ACC112 (cell line): ENCODE measurements around the gene NR3C1.
"Not testable (repeated sequence)": the region's sequence is repeated elsewhere in the genome, so short reads cannot be mapped to it uniquely, and the experiment has no call there.

ENCODE experiments used
- H2AFZ ChIP-seq: fragments of 200-600 bp; sonication (generic); one replicate; pipeline ENCODE4 v1.6.0; 2017; ENCODE audit warnings: antibody characterized with exemption, low read length; ENCODE audit not compliant: unreplicated experiment
- H3K27ac ChIP-seq: fragments of 200-600 bp; sonication (generic); 2 replicates; pipeline ENCODE4 v1.5.1; 2014; ENCODE audit warnings: low read depth, mild to moderate bottlenecking, antibody characterized with exemption, low read length, moderate library complexity
- H3K27me3 ChIP-seq: fragments of 200-600 bp; sonication (generic); 2 replicates; pipeline ENCODE4 v1.6.1; 2014; ENCODE audit warnings: mild to moderate bottlenecking, antibody characterized with exemption, low read length, moderate library complexity, mixed read lengths; ENCODE audit not compliant: insufficient read depth
- H3K36me3 ChIP-seq: fragments of 200-600 bp; sonication (generic); 2 replicates; pipeline ENCODE4 v1.6.1; 2016; ENCODE audit warnings: mild to moderate bottlenecking, antibody characterized with exemption, low read length, moderate library complexity, mixed read lengths; ENCODE audit not compliant: insufficient read depth
- H3K4me1 ChIP-seq: fragments of 200-600 bp; sonication (generic); one replicate; pipeline ENCODE4 v1.6.1; 2016; ENCODE audit warnings: low read length, mixed read lengths; ENCODE audit not compliant: insufficient read depth, unreplicated experiment, control insufficient read depth
- H3K4me3 ChIP-seq: fragments of 200-600 bp; sonication (generic); 2 replicates; pipeline ENCODE4 v1.5.1; 2014; ENCODE audit warnings: mild to moderate bottlenecking, low read depth, low read length
- H3K79me2 ChIP-seq: fragments of 200-600 bp; sonication (generic); one replicate; pipeline ENCODE4 v1.6.0; 2016; ENCODE audit warnings: low read length; ENCODE audit not compliant: control insufficient read depth, unreplicated experiment, insufficient read depth

Gene NR3C1

DNA sequence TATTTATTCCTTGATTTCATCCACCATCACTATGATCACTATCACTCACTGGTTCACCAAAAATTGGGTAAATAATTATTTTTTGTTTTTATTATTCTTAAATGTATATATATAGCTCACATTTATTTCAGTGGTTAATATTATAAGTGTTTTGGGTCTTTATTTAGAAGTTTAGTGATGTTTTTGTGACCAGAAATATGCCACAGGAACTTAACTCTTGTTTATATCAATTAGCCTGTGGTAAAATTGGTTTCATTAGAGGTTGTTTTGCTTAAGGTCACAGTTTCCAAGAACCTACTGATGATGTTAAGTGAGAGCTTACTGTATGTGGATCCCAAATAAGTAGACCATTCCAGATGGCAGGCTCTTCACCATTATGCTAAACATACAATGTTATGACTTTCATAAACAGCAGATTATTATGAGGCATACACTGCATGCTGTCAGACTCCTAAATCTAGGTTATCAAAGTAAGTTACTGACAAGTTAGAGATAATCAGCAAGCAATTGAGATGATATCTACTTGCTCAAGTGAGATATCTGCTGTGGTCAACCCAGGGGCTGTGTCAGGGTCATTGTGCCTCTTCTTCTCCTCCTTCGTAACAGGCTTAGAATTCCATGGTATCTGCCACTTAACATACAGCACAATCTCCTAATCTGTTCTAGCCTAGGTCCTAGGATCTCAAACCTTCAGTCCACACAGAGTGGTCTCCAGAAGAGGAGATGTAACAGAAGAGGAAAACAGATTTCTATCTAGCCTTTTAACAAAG, 57.6 kb downstream of the NR3C1 start:
- peaks cover 83% of the 10 kb centered on the region for H3K79me2 ChIP-seq
- peaks cover 4% of the 10 kb centered on the region; the same call in 1 of the 2 replicates for H3K36me3 ChIP-seq
- H3K4me1 ChIP-seq, result peaks cover 51% of the 10 kb centered on the region
- no peaks in the 10 kb centered on the region for H3K27me3 ChIP-seq
- H3K27ac ChIP-seq, result no peak overlapping the region
- no peak overlapping the region for H2AFZ ChIP-seq
- no peak overlapping the region for H3K4me3 ChIP-seq

DNA sequence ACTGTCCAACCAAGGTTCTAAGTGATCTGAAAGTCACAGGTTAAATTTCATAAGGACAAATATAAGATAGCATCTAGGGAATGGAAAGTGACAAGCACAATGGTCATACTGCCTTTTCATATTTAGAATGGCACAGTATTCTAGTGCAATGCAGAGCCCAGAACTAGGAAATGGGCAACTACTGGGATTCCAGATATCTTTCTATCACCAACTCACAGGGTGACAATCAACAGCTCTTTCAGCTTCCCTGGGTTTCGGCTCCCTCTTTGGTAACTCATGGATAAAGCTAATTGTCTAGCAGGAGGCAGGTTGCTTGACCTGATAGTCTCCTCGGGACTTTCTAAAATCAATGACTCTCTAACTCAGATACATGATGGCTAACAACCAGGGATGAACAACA, 60.4 kb downstream of the NR3C1 start:
- Histone ChIP-seq H3K4me1 (peaks cover 37% of the 10 kb centered on the region), H3K36me3 (peaks cover 6% of the 10 kb centered on the region; the same call in 1 of the 2 replicates), H3K27ac (no peak overlapping the region), H3K4me3 (no peak overlapping the region), H2AFZ (no peak overlapping the region), H3K27me3 (no peaks in the 10 kb centered on the region), H3K79me2 (peaks cover 72% of the 10 kb centered on the region)

DNA sequence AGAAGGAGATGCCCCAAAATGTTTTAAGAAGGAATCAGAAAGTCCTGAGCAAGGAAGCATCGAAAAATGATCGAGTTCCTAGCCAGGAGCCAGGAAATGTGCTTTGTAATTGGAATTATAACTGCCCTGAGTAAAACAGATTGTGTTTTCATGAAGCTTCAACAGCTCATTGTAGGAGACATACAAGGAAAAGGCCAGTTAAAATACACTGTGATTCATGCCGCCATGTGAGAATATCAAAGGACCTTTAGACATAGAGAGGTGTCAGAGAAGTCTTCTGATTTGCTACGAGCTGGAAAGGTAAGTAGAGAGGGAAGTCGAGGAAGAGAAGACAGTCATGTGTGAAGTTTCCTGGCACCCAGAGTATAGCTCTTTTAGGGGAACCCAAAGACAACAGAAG, 60.9 kb downstream of the NR3C1 start:
- Histone ChIP-seq H3K4me1 (peaks cover 33% of the 10 kb centered on the region), H2AFZ (no peak overlapping the region), H3K27ac (peak overlapping the region; percentile 44; the same call in 1 of the 2 replicates), H3K27me3 (no peaks in the 10 kb centered on the region), H3K79me2 (peaks cover 70% of the 10 kb centered on the region), H3K36me3 (peaks cover 6% of the 10 kb centered on the region; the same call in 1 of the 2 replicates), H3K4me3 (no peak overlapping the region)

DNA sequence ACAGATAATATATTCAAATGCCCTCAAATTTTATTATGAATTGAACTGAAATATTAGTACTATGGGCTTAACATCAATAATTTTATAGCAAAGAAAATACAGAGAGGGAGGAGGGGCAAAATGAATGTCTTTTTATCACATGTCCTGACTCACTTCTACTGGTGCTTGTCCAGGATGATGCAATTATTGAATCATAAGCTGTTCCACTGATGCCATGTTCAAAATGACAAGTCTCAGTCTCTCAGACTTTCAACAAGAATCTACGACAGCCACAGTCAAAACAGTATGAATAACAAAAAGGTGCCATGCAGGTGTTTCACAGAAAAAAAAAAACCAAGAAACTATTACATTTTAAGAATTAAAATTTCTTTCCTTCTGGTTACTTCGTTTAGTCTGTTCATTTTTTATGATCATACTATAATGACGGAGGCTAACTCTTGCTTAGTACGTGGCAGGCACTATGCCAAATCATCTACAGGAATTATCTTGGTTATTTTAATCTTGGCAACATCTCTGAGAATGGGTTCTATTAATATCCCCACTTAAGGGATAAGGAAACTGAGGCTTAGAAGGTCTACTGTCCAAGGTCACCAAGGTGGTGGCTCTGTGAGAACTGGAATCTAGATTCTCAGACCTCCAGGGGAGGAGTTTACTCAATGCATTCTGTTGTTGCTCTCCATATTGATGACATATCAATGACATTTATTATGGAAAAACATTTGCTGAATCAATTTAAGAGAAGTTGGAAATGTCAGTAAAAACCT, 61.5 kb downstream of the NR3C1 start:
- H2AFZ ChIP-seq, result no peak overlapping the region
- H3K27ac ChIP-seq, result peak overlapping the region; percentile 55
- H3K27me3 ChIP-seq, result no peaks in the 10 kb centered on the region
- H3K4me1 ChIP-seq, result peaks cover 28% of the 10 kb centered on the region
- no peak overlapping the region for H3K4me3 ChIP-seq
- peaks cover 69% of the 10 kb centered on the region for H3K79me2 ChIP-seq
- peaks cover 6% of the 10 kb centered on the region; the same call in 1 of the 2 replicates for H3K36me3 ChIP-seq

DNA sequence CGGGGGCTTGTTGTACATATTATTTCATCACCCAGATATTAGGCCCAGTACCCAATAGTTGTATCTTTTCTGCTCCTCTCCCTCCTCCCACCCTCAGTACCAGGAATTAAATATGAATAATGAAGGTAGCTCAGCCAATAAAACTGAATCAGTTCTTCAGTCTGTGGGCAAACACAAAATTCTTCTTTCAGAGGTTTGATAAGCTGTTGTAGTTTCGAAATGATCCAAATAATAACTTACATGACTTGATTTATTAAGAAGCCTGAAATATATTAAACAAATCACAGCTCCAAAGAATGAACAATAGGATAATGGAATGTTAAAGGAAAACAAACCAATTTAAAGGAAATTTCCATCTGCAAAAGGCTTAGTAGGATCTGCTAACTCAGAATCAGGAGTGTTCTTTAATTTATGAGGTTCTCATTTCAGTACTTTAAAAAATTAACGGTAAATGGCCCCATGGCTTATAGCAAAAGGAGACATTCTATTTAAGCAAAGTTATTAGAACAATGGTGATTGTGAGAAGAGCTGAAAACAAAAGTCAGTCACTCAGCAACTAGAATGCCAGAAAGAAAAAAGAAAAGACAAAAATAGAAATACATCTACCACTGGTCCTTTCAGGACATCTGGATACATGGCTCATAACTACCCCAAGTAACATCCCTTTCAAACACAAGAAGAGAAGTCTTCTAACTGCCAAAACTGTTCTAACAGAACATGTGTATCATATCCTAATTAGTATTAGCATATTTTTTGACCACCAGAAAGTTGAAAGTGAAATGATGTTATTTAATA, 62.4 kb downstream of the NR3C1 start:
- Histone ChIP-seq H3K27ac (peak overlapping the region; percentile 55), H3K36me3 (peaks cover 6% of the 10 kb centered on the region; the same call in 1 of the 2 replicates)

DNA sequence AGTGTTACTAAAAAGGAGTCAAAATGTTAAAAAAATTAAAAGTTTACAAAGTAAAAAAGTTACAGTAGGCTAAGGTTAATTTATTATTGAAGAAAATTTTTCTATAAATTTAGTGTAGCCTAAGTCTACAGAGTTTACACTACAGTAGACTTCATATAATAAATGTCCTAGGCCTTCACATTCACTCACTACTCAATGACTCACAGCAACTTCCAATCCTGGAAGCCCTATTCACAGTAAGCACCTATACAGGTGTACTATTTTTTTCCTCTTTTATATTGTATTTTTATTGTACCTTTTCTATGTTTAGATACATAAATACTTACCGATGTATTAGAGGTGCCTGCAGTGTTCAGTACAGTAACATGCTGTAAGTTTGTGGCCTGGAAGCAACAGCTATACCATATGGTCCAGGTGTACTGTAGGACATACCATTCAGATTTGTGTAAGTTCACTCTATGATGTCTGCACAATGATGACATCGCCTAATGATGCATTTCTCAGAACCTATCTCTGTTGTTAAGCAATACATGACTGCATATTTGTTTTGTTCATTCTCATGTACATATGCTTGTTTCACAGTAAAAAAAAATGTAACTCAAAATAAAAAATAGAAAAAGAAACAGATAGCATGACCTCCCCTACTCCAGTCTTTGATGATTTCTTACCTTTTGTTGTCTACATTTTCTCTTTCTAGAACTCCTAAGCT, 64.7 kb downstream of the NR3C1 start:
- Histone ChIP-seq H3K36me3 (peaks cover 6% of the 10 kb centered on the region; the same call in 1 of the 2 replicates), H3K27ac (peak overlapping the region; percentile 6; the same call in 1 of the 2 replicates), H3K27me3 (no peaks in the 10 kb centered on the region), H3K4me1 (peaks cover 24% of the 10 kb centered on the region), H2AFZ (no peak overlapping the region), H3K79me2 (peaks cover 66% of the 10 kb centered on the region), H3K4me3 (no peak overlapping the region)

More for the DNA sequence above, 62.4 kb downstream of the NR3C1 start:
- Histone ChIP-seq H3K79me2 (peaks cover 68% of the 10 kb centered on the region), H2AFZ (no peak overlapping the region), H3K27me3 (no peaks in the 10 kb centered on the region), H3K4me3 (no peak overlapping the region), H3K4me1 (peaks cover 24% of the 10 kb centered on the region)

DNA sequence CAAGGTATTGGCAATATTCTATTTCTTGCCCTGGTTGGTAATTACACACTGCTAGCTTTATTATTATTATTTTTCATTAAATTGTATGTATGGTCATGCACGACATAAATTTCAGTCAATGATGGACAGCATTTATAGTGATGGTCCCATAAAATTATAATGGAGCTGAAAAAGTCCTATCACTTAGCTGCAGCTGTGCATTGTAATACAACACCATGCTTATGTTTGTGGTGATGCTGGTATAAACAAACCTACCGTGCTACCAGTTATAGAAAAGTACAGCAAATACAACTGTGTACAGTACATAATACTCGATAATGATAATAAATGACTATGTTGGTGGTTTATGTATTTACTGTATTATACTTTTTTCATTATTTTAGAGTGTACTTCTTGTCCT, 65.5 kb downstream of the NR3C1 start:
- Histone ChIP-seq H3K79me2 (peaks cover 60% of the 10 kb centered on the region), H3K36me3 (peaks cover 6% of the 10 kb centered on the region; the same call in 1 of the 2 replicates), H3K27ac (no peak overlapping the region), H2AFZ (no peak overlapping the region), H3K4me3 (no peak overlapping the region), H3K27me3 (no peaks in the 10 kb centered on the region), H3K4me1 (peaks cover 24% of the 10 kb centered on the region)

DNA sequence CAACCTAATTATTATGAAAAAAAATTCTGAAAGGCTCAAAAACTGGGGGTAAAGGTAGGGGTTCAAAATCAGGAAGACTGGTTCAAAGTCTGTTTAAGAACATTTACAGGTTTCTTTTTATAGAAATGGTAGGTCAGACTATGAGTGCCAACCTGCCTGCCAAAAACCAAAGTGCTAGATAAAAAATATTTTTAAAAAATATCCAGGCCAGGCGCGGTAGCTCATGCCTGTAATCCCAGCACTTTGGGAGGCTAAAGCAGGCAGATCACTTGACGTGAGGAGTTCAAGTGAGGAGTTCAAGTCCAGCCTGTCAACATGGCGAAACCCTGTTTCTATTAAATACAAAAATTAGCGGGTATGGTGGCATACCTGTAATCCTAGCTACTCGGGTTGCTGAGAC, 67.0 kb downstream of the NR3C1 start:
- Histone ChIP-seq H3K27me3 (no peaks in the 10 kb centered on the region), H3K79me2 (peaks cover 53% of the 10 kb centered on the region), H2AFZ (no peak overlapping the region), H3K36me3 (peaks cover 6% of the 10 kb centered on the region; the same call in 1 of the 2 replicates), H3K27ac (no peak overlapping the region), H3K4me3 (no peak overlapping the region), H3K4me1 (peaks cover 18% of the 10 kb centered on the region)

DNA sequence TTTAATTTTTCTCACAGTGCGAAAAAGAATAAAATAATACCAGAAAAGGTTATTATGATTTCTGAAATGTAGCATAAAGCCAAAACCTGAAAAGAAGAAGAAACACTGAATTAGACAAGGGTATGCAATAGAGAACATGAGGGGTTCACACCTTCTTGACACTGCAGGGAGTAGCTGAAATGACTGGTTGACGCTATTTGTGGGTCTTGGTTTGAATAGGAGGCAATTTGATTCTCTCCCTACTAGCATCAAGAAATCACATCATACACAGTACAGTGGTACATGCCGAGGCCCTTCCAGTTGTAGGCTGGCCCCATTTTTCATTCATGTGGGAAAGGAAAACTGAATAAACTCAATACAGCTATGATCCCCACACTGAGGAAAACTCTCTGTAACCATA, 68.6 kb downstream of the NR3C1 start:
- Histone ChIP-seq H2AFZ (no peak overlapping the region), H3K79me2 (peaks cover 56% of the 10 kb centered on the region), H3K4me1 (peaks cover 20% of the 10 kb centered on the region), H3K36me3 (peaks cover 7% of the 10 kb centered on the region; the same call in 1 of the 2 replicates), H3K27me3 (no peaks in the 10 kb centered on the region), H3K27ac (no peak overlapping the region), H3K4me3 (no peak overlapping the region)

DNA sequence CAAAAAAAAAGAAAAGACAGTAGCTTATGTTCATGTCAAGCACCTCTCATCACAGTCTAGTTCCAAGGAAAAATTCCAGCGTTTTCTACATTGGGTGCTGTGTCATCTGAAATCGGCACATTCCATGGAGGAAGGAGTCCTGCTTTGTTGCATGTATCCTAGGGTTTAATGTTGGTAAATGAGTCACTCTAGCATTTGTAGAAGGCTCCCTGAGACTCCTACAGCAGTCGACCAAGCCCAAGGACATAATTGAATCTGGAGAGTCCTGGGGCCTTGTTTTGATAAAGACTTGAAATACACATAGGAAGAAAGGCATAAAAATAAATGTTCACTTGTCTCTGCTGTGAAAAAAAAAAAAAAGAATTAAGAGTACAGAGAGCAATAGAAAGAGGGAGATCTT, 69.1 kb downstream of the NR3C1 start:
- H3K4me1 ChIP-seq, result peaks cover 17% of the 10 kb centered on the region
- not testable (repeated sequence) for H3K36me3 ChIP-seq, H3K27me3 ChIP-seq, H2AFZ ChIP-seq, H3K27ac ChIP-seq, H3K4me3 ChIP-seq
- H3K79me2 ChIP-seq, result peaks cover 55% of the 10 kb centered on the region
